Measurements from ENCODE around the gene FBXO33. TPM values are rescaled to one million over a fixed set of nuclear protein-coding genes. Genes with fewer than 3 reads are reported as not detected.

FBXO33 gene
- total RNA-seq, 1 donor from 2014 or later, result 13.6 TPM

DNA sequence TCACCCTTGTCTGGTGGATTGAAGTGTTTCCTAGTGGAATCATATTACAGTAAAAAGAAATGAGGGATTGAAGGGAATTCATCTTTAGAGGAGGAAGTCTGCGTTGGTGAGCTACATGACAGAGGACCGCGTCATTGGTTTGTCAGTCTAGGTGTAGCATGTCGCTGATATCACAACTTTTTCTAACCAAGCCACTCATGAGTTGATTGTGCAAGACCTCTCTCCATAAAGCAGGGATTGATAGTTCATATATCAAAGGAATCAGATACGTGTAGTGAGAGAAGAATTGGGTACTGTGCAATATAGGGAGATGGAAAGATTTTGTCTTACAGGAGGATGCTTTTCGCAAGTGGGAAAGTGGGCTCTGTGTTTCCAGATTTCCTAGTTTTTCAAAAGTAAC is 3.0 kb upstream of the FBXO33 start:
- no peaks in the 10 kb centered on the region for H3K36me3 Mint-ChIP-seq (ENCODE audit: insufficient read depth)
- no peak for DNase-seq (ENCODE audit: low spot score, unreplicated experiment)
- H3K9me3 Mint-ChIP-seq (ENCODE audit: low read depth), result no peaks in the 10 kb centered on the region
- TF ChIP-seq, protein P1, sequence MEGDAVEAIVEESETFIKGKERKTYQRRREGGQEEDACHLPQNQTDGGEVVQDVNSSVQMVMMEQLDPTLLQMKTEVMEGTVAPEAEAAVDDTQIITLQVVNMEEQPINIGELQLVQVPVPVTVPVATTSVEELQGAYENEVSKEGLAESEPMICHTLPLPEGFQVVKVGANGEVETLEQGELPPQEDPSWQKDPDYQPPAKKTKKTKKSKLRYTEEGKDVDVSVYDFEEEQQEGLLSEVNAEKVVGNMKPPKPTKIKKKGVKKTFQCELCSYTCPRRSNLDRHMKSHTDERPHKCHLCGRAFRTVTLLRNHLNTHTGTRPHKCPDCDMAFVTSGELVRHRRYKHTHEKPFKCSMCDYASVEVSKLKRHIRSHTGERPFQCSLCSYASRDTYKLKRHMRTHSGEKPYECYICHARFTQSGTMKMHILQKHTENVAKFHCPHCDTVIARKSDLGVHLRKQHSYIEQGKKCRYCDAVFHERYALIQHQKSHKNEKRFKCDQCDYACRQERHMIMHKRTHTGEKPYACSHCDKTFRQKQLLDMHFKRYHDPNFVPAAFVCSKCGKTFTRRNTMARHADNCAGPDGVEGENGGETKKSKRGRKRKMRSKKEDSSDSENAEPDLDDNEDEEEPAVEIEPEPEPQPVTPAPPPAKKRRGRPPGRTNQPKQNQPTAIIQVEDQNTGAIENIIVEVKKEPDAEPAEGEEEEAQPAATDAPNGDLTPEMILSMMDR (IDR thresholded peaks at IDR 0.05; ENCODE audit: unreplicated experiment), result no peak
- no peak overlapping the region for H3K4me3 Mint-ChIP-seq (ENCODE audit: low read depth)
- no peaks in the 10 kb centered on the region for H3K27me3 Mint-ChIP-seq
- no peak overlapping the region for H3K27ac Mint-ChIP-seq
- H3K4me1 Mint-ChIP-seq (ENCODE audit: low read depth), result peaks cover 15% of the 10 kb centered on the region

DNA sequence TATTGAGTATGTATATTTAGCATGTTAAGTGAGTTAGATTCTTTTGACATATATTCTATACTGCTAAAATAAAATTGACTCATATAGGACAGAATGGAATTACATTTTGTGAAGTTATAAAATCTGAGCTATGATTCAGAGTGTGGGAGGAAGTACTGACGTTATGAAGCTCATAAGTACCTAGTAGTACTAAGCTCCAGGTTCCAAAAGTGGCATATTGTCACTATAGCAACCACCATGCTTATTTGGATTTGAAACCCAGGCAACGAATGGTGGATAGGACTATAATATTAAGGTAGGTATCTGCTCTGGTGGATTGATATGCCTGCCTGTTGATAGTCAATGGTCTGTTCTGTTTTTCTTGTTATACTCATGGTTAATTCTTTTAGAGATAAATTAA is 2.2 kb upstream of the FBXO33 start:
- H3K27ac Mint-ChIP-seq, result no peak overlapping the region
- no peak overlapping the region for H3K4me3 Mint-ChIP-seq (ENCODE audit: low read depth)
- H3K36me3 Mint-ChIP-seq (ENCODE audit: insufficient read depth), result no peaks in the 10 kb centered on the region
- no peaks in the 10 kb centered on the region for H3K27me3 Mint-ChIP-seq
- TF ChIP-seq, protein P1 (IDR thresholded peaks at IDR 0.05; ENCODE audit: unreplicated experiment), result no peak
- no peak for DNase-seq (ENCODE audit: low spot score, unreplicated experiment)
- no peaks in the 10 kb centered on the region for H3K9me3 Mint-ChIP-seq (ENCODE audit: low read depth)
- peaks cover 21% of the 10 kb centered on the region for H3K4me1 Mint-ChIP-seq (ENCODE audit: low read depth)

DNA sequence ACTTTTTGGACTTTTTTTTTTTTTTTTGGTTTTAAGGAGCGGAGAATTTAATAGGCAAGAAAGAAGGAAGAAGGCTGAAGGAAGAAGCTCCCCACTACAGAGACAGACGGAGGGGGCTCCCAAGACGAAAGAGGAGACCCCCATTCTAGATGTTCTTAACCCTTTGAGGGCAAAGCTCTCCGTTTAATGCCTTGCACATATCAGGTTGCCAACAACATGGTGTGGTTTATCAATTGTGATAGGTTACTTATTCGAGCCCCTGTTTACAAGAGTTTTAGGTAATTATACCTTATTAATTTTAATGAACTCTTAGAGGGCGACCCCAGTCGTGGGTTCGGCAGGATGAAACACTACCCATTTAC is 1.2 kb upstream of the FBXO33 start:
- H3K9me3 Mint-ChIP-seq (ENCODE audit: low read depth), result no peaks in the 10 kb centered on the region
- H3K4me3 Mint-ChIP-seq (ENCODE audit: low read depth), result peak overlapping the region; percentile 100
- no peak for DNase-seq (ENCODE audit: low spot score, unreplicated experiment)
- H3K27ac Mint-ChIP-seq, result peak overlapping the region; percentile 100
- H3K27me3 Mint-ChIP-seq, result no peaks in the 10 kb centered on the region
- H3K36me3 Mint-ChIP-seq (ENCODE audit: insufficient read depth), result no peaks in the 10 kb centered on the region
- TF ChIP-seq, protein P1 (IDR thresholded peaks at IDR 0.05; ENCODE audit: unreplicated experiment), result no peak
- H3K4me1 Mint-ChIP-seq (ENCODE audit: low read depth), result peaks cover 22% of the 10 kb centered on the region

DNA sequence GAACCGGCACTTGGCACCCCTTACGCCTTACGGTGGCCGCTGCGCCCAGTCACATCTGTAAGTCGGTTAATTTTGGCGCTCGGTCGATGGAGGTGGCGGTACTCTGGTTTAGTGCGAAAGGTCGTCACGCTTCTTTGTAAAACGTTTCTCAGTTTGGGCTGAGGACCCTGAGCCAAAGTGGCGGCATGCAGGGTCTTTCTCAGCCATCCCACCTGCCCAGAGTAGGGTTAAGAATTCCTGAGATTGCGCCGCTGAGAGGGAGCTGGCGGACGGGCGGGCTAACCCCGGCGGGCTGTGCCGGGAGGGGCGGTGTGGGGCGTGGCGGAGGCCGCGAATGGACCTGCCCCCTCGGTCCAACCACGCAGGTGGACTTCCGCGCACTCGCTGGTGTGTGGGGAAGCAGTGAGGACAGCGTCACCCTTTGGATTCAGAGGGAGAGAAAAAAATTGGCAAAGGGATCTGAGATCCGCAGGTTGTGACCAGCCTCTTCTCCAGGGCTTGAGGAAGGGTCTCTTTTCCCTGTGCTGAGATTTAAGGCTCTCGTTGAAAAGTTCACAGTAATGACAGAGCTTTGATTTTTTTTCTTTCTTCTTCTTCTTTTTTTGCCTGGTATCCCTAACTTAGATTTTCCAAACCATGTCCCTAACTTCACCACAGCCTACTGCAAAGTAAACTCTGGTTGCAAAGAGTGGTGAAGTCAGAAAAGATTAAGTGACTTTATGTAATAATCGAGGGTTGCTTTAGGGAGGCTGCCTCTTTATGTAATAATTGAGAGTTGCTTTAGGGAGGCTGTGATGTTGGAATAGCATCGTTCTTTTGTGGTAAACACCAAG is 602 bp upstream of the FBXO33 start:
- DNase-seq (ENCODE audit: low spot score, unreplicated experiment), result peak; percentile 86
- peak overlapping the region; percentile 100 for H3K4me3 Mint-ChIP-seq (ENCODE audit: low read depth)
- H3K27ac Mint-ChIP-seq, result peak overlapping the region; percentile 100
- TF ChIP-seq, protein P1 (IDR thresholded peaks at IDR 0.05; ENCODE audit: unreplicated experiment), result peak; percentile 19
- no peaks in the 10 kb centered on the region for H3K9me3 Mint-ChIP-seq (ENCODE audit: low read depth)
- no peaks in the 10 kb centered on the region for H3K36me3 Mint-ChIP-seq (ENCODE audit: insufficient read depth)
- peaks cover 22% of the 10 kb centered on the region for H3K4me1 Mint-ChIP-seq (ENCODE audit: low read depth)
- H3K27me3 Mint-ChIP-seq, result no peaks in the 10 kb centered on the region

DNA sequence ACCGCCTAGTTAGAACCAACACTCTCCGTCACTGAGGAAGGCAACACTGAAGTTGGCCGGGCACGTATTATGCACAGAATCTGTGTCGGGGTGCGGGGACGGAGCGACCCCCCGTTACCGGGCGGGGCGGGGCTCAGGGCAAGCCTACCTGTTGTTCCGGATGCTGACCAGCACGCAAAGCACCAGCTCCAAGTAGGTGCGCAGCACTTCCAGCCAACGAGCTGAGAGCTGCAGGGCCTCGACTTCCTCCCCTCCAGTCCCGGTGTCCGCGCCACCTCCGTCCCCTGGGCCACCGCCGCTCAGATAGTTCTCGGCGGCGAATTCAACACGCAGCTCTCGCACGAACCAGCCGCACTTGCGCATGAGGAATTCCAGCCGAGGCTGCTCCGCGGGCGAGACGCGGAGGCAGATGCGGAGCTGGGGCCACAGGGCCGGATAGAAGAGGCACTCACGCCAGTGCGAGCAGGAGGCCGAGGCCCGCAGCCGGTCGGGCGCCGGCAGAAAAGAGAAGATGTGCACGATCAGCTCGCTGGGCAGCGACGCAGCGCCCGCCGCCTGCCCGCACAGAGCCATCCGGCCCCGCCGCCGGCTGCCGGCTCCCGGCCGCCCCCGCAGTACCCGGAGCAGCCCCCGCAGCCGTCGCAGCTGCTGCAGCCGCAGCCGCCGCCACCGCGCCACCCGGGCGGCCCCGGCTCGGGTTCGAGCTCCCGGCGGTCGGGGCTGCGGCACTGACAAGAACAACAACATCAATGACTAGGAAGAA is 636 bp downstream of the FBXO33 start:
- Mint-ChIP-seq H3K27me3 (no peaks in the 10 kb centered on the region), H3K27ac (peak overlapping the region; percentile 100), H3K36me3 (ENCODE audit: insufficient read depth) (no peaks in the 10 kb centered on the region), H3K9me3 (ENCODE audit: low read depth) (no peaks in the 10 kb centered on the region), H3K4me3 (ENCODE audit: low read depth) (peak overlapping the region; percentile 100), H3K4me1 (ENCODE audit: low read depth) (peaks cover 22% of the 10 kb centered on the region)
- TF ChIP-seq, protein P1 (IDR thresholded peaks at IDR 0.05; ENCODE audit: unreplicated experiment), result no peak
- DNase-seq (ENCODE audit: low spot score, unreplicated experiment), result peak; percentile 43

All from progenitor cell of endocrine pancreas (in vitro differentiated cells).